Hepatocyte (in vitro differentiated cells): ENCODE results near the gene SETBP1.

Experiments used
- CTCF ChIP-seq: fragments of 200-600 bp; sonication (generic); IDR thresholded peaks from 2 replicates; pipeline ENCODE4 v1.5.1; 2016; ENCODE audit warnings: antibody characterized with exemption, mild to moderate bottlenecking; ENCODE audit not compliant: poor library complexity
- EZH2 ChIP-seq: fragments of 200-600 bp; sonication (generic); IDR thresholded peaks from 2 replicates; pipeline ENCODE4 v1.6.1; 2016; ENCODE audit warnings: antibody characterized with exemption, mild to moderate bottlenecking, borderline replicate concordance
- EZH2phosphoT487 ChIP-seq: fragments of 200-600 bp; sonication (generic); IDR thresholded peaks from one replicate; pipeline ENCODE4 v1.6.1; 2018; ENCODE audit warnings: antibody characterized with exemption, mild to moderate bottlenecking, low read depth, moderate library complexity; ENCODE audit not compliant: unreplicated experiment, severe bottlenecking

DNA sequence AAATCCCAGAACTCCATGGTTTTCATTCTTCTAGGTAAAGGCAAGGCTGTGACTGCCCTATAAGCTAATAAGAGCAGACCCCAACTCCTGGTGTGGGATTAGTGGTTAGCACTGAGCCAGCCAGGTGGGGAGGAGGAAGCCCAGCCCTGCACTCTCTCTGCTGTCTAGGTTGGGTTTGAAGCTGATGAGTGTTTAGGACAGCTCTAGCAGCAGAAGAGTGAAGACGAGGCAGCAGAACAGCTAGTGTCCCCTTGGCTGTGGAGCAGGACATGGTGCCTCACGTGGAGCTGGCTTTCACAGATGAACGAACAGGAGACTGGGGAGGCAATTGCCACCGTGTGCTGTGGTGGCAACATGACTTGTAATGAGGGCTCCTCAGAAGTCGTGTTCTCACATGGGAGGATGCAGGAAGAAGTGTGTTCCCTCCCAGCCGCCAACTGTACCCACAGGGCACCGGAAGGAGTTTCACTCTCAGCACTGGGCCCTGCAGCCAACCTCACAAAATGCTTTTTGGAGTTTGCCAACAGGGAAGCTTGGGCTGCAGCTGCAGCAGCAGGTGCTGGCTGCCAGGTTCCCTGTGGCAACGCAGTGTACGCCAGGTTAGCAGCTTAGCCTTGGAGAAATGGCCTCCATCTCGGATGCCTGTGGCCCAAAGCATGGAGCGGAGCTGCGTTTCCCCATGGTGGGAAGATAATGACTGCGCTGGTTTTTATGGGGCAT is 328.2 kb downstream of the SETBP1 start:
- no peak for TF ChIP-seq CTCF
- TF ChIP-seq EZH2phosphoT487: no peak
- TF ChIP-seq EZH2: no peak
